K562 (cell line): Measurements from ENCODE around the gene TMEM161B. TPM values are rescaled to one million over a fixed set of nuclear protein-coding genes. Genes with fewer than 3 reads are reported as not detected.

Experiments used
- CREM ChIP-seq: IDR thresholded peaks from 2 replicates; pipeline ENCODE4 v1.6.1; 2014; ENCODE audit warnings: antibody characterized with exemption, low read depth
- E2F3 ChIP-seq: fragments of 250-450 bp; sonication (Bioruptor Pico); IDR thresholded peaks from 2 replicates; pipeline ENCODE4 v1.4.0; 2020; ENCODE audit warnings: mild to moderate bottlenecking
- GABPA ChIP-seq: fragments of 200-800 bp; sonication (Bioruptor generic); conservative IDR thresholded peaks from 2 replicates; pipeline ENCODE4 v1.6.1; 2016; ENCODE audit warnings: low read depth, missing genetic modification characterization, missing compliant biosample characterization
- GABPB1 ChIP-seq: sonication (generic); formaldehyde crosslinking; IDR thresholded peaks from 2 replicates; pipeline ENCODE4 v1.8.0; 2022; ENCODE audit warnings: mild to moderate bottlenecking, missing genetic modification reagents
- HNRNPK ChIP-seq: fragments of 200-400 bp; formaldehyde crosslinking; IDR thresholded peaks from one replicate; pipeline ENCODE4 v1.6.1; 2018; ENCODE audit warnings: mild to moderate bottlenecking, low read depth, low read length; ENCODE audit not compliant: poor library complexity, severe bottlenecking
- MCM5 ChIP-seq: fragments of 450-650 bp; IDR thresholded peaks from 2 replicates; pipeline ENCODE4 v1.6.1; 2016; ENCODE audit warnings: low read depth
- MTA1 ChIP-seq: fragments of 450-650 bp; IDR thresholded peaks from 2 replicates; pipeline ENCODE4 v1.6.1; 2017; ENCODE audit warnings: borderline replicate concordance
- NR2C2 ChIP-seq, 2 experiments: fragments of 200-800 bp in 1 of 2; sonication (Bioruptor generic) in 1 of 2; sonication (generic) in 1 of 2; formaldehyde crosslinking in 1 of 2; IDR thresholded peaks; 2 replicates each; pipeline versions ENCODE4 v1.6.1 to v1.8.0; 2016 to 2022; ENCODE audit warnings: mild to moderate bottlenecking in 1 of 2, missing compliant biosample characterization in 1 of 2, missing genetic modification characterization in 1 of 2, missing genetic modification reagents in 1 of 2
- PML ChIP-seq: IDR thresholded peaks from 2 replicates; pipeline ENCODE4 v1.6.1; 2012; ENCODE audit warnings: low read length, inconsistent platforms
- RAD21 ChIP-seq, 2 experiments: fragments of 250-450 bp in 1 of 2; fragments of 450-650 bp in 1 of 2; sonication (Bioruptor Pico) in 1 of 2; formaldehyde crosslinking in 1 of 2; IDR thresholded peaks in 1 of 2; conservative IDR thresholded peaks in 1 of 2; 2 replicates each; pipeline versions ENCODE4 v1.4.0 to v1.8.0; 2020 to 2022; ENCODE audit warnings: mild to moderate bottlenecking in 2 of 2, moderate library complexity in 1 of 2
- SRSF3 ChIP-seq: fragments of 200-400 bp; formaldehyde crosslinking; IDR thresholded peaks from 2 replicates; pipeline ENCODE4 v1.6.1; 2016; ENCODE audit warnings: mild to moderate bottlenecking, low read length, moderate library complexity; ENCODE audit not compliant: insufficient read depth
- SUPT5H ChIP-seq: fragments of 450-650 bp; IDR thresholded peaks from 2 replicates; pipeline ENCODE4 v1.6.1; 2016
- TAF9B ChIP-seq: fragments of 450-650 bp; IDR thresholded peaks from 2 replicates; pipeline ENCODE4 v1.6.1; 2018; ENCODE audit warnings: mild to moderate bottlenecking; ENCODE audit not compliant: partially characterized antibody
- ZFP36 ChIP-seq: fragments of 150-350 bp; IDR thresholded peaks from 2 replicates; pipeline ENCODE4 v1.6.1; 2018; ENCODE audit warnings: low read length, low read depth; ENCODE audit not compliant: partially characterized antibody
- polyA plus RNA-seq, 8 experiments: library from polyadenylated mRNA; depleted of rRNA in 4 of 8; stranded (reverse) in 5 of 8; unstranded in 3 of 8; fragments of >200 nt; fragmentation: Nextera tagmentation in 2 of 8; fragmentation: Illumina TruSeq in 1 of 8; extraction: Ambion mirVana in 2 of 8; extraction: Trizol in 1 of 8; gene quantifications; 2 replicates each; pipeline versions ENCODE4 v1.2.1 to v1.2.3, GENCODE V29; 2011 to 2014; ENCODE audit warnings: inconsistent platforms in 1 of 8, missing spikeins in 1 of 8
- total RNA-seq, 7 experiments: library from RNA; depleted of rRNA in 6 of 7; stranded (reverse); fragments of >200 nt in 6 of 7; fragmentation: Illumina TruSeq in 2 of 7; extraction: Trizol in 2 of 7; gene quantifications; 2 replicates each; pipeline versions ENCODE4 v1.2.1 to v1.2.3, GENCODE V29; 2011 to 2021; ENCODE audit warnings: low replicate concordance in 1 of 7
- TF ChIP-seq, protein P1 (sequence below): fragments of 450-650 bp; IDR thresholded peaks from 2 replicates; pipeline ENCODE4 v1.6.1; 2016
- TF ChIP-seq, protein P2 (sequence below): fragments of 200-800 bp; sonication (Bioruptor generic); IDR thresholded peaks from 2 replicates; pipeline ENCODE4 v1.6.1; 2016; ENCODE audit warnings: missing genetic modification characterization, missing compliant biosample characterization
- TF ChIP-seq, protein P3 (sequence below): fragments of 250-450 bp; sonication (Bioruptor Pico); IDR thresholded peaks from 2 replicates; pipeline ENCODE4 v1.8.0; 2021; ENCODE audit warnings: moderate library complexity, mild to moderate bottlenecking, inconsistent platforms

The TMEM161B gene
- total and polyA plus RNA-seq, 9 of the 15 experiments (the other 6 are each of a cell fraction or from before 2014, with no cell fraction given): 18.9 to 57.1 (median 40.6) TPM

DNA sequence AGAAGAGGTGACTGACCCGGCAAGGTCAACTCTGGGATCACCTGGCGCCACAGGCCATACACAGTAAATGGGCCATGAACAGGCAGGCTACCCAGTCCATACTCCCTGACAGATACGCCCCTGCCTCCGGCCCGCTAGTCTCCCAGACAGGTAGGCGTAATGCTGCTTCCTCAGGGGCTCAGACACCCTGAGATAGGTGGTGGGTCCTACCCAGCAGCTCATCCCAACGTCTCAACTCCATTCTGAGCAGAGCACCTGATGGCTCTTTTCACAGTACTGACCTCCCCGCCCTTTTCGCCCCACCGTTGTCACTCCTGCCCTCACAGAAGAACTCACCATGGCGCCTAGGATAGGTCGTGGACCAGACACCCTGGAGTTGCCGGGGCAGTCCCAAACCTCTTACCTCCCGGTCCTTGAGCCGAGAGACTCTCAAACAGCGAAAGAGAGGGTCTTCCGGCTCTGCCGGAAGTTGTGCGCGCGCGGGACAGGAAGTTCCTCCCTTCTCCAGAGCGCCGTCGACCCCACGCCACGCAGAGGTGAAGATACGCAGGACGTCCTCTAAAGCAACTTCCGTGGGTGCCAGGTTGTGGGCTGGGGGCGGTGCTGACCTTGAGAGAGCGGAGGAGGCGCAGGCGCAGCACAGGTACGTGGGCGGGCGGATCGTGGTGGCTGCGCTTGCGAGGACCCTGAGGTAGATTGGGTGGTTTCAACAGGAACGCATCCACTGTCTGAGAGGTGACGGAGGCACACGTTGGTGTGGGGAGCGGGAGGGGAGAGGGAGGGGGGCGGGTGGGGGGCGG, at the start of gene TMEM161B (continued):
- TF ChIP-seq, protein P1, sequence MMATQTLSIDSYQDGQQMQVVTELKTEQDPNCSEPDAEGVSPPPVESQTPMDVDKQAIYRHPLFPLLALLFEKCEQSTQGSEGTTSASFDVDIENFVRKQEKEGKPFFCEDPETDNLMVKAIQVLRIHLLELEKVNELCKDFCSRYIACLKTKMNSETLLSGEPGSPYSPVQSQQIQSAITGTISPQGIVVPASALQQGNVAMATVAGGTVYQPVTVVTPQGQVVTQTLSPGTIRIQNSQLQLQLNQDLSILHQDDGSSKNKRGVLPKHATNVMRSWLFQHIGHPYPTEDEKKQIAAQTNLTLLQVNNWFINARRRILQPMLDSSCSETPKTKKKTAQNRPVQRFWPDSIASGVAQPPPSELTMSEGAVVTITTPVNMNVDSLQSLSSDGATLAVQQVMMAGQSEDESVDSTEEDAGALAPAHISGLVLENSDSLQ: peak; percentile 70
- TF ChIP-seq, protein P2, sequence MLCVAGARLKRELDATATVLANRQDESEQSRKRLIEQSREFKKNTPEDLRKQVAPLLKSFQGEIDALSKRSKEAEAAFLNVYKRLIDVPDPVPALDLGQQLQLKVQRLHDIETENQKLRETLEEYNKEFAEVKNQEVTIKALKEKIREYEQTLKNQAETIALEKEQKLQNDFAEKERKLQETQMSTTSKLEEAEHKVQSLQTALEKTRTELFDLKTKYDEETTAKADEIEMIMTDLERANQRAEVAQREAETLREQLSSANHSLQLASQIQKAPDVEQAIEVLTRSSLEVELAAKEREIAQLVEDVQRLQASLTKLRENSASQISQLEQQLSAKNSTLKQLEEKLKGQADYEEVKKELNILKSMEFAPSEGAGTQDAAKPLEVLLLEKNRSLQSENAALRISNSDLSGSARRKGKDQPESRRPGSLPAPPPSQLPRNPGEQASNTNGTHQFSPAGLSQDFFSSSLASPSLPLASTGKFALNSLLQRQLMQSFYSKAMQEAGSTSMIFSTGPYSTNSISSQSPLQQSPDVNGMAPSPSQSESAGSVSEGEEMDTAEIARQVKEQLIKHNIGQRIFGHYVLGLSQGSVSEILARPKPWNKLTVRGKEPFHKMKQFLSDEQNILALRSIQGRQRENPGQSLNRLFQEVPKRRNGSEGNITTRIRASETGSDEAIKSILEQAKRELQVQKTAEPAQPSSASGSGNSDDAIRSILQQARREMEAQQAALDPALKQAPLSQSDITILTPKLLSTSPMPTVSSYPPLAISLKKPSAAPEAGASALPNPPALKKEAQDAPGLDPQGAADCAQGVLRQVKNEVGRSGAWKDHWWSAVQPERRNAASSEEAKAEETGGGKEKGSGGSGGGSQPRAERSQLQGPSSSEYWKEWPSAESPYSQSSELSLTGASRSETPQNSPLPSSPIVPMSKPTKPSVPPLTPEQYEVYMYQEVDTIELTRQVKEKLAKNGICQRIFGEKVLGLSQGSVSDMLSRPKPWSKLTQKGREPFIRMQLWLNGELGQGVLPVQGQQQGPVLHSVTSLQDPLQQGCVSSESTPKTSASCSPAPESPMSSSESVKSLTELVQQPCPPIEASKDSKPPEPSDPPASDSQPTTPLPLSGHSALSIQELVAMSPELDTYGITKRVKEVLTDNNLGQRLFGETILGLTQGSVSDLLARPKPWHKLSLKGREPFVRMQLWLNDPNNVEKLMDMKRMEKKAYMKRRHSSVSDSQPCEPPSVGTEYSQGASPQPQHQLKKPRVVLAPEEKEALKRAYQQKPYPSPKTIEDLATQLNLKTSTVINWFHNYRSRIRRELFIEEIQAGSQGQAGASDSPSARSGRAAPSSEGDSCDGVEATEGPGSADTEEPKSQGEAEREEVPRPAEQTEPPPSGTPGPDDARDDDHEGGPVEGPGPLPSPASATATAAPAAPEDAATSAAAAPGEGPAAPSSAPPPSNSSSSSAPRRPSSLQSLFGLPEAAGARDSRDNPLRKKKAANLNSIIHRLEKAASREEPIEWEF: no peak
- no peak for TF ChIP-seq RAD21 (CRISPR knock-in tag; conservative IDR thresholded peaks at IDR 0.05 in 1 of 2, IDR thresholded peaks at IDR 0.05 in 1 of 2)
- peak; percentile 88 for TF ChIP-seq CREM
- TF ChIP-seq PML: peak; percentile 73
- peak; percentile 69 for TF ChIP-seq TAF9B
- TF ChIP-seq NR2C2 (CRISPR knock-in tag; IDR thresholded peaks at IDR 0.05): peak; percentile 90
- TF ChIP-seq NR2C2 (tag; IDR thresholded peaks at IDR 0.05): peak; percentile 99
- no peak for TF ChIP-seq ZFP36
- TF ChIP-seq SUPT5H: peak; percentile 83
- peak; percentile 92 for TF ChIP-seq GABPB1
- peak; percentile 75; the same call in 1 of the 2 replicates for TF ChIP-seq MTA1
- no peak for TF ChIP-seq HNRNPK
- peak; percentile 70; the same call in 1 of the 2 replicates for TF ChIP-seq E2F3 (CRISPR knock-in tag)
- TF ChIP-seq MCM5: no peak
- TF ChIP-seq SRSF3: no peak
- TF ChIP-seq, protein P3, sequence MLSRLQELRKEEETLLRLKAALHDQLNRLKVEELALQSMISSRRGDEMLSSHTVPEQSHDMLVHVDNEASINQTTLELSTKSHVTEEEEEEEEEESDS: no peak
- TF ChIP-seq GABPA (tag): peak; percentile 96
